K562 treated with DMSO at 1 percent for 24 hours (cell line): ENCODE measurements around the gene CISD1. TPM values are rescaled to one million over a fixed set of nuclear protein-coding genes. Genes with fewer than 3 reads are reported as not detected.

Source experiments
- total RNA-seq: library from RNA; unstranded; fragments of 300-600 nt; gene quantifications from 2 replicates; pipeline ENCODE4 v1.2.3, GENCODE V29; 2022; ENCODE audit warnings: low read depth; ENCODE audit not compliant: insufficient read depth

CISD1 gene
- total RNA-seq: 20.8 and 25.3 TPM in 2 replicates

DNA sequence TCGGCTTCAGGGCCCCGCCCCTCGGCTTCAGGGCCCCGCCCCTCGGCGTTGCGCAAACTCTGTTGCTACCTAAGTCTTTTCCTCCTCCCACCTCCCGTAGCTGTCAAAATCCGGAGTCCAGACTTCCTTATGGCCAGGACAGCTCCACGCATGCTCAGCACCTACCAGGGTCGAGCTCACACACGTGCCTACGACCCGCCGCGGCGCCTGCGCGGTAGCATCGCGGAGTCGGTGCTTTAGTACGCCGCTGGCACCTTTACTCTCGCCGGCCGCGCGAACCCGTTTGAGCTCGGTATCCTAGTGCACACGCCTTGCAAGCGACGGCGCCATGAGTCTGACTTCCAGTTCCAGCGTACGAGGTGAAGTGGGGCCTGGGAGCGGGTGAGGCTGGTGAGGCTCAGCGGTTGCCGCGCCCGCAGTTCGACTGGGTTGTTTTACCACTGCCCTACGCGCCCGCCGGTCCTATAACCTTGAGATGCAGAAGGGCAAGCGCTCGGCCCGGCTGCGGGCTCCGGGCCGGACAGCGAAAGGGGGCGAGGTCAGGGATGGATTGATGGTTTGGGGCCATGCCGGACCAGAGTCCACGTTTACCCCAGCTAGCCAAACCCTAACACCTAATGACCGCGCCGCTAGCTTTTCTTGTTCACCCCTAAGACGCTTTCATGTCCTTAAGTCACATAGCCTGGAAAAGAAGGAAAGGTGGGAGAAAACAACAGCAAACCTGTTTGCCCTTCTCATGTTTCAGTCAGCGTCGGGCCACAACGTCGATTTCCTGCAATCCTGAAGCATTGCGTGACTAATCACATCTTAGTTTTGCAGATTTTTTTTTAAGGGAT is at the start of gene CISD1:
CISD1 (plus strand) TSS at position 217 of the 836 bp plus-strand sequence; CDS start at position 329, 112 bp downstream.

DNA sequence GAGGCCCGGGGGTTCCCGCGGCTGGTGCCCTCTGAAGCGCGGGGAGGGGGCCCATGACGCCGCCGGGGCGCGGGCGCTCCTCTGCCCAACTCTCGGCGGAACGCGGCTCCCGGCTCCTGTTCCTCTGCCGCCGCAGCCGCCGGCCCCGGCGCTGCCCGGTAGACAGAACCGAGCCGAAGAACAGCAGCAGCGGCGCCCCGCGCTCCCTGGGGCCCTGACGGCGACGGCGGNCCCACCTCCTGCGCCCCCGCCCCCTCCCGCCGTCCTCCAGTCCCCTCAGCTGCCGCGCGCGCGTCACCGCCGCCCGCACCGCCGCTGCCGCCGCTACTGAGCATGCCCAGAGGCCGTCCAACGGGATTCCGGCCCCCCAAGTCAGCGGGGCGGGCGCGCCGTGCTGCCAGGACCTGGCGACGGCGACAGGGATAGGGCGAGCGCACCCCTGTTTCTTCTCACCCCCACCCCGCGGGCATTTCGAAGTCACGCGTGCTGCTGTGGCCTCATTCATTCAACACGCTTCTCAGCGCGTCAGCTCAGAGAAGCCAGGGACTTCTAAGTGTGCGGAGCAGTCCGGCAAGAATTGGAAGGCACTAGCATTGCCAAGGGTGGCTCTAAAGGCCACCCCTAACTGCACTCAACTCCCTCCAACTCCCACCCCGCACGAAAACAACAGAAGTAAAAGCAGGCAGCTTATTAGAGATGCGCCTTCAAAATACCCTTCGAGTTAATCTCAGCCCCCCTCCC is 1.1 kb upstream of the CISD1 start, which contains the start of gene IPMK:
IPMK (minus strand) TSS at position 182 of the 741 bp plus-strand sequence. CDS start 283 bp downstream, outside the sequence.

GRCh38 chr10:58334817-58335305 is 65.9 kb downstream of the CISD1 start, which contains the start of gene UBE2D1:
Gene UBE2D1 (plus strand): TSS chr10:58335006. CDS start chr10:58335202, 196 bp downstream.

Other genes starting within 250 kb of the CISD1 start
- gene IPMK, start 1.3 kb upstream of the CISD1 start, total RNA-seq: 1.8 and 2.1 TPM in 2 replicates
- gene UBE2D1, start 65.8 kb downstream of the CISD1 start, total RNA-seq: 8.3 and 11.2 TPM in 2 replicates
- gene TFAM, start 116.2 kb downstream of the CISD1 start, total RNA-seq: 55.1 and 68.1 TPM in 2 replicates
- not detected in 2 replicates for gene BICC1, start 243.7 kb downstream of the CISD1 start, total RNA-seq